ENCODE data around the gene VAMP1. TPM values are rescaled to one million over a fixed set of nuclear protein-coding genes. Genes with fewer than 3 reads are reported as not detected.
"Not testable (repeated sequence)": the region's sequence is repeated elsewhere in the genome, so short reads cannot be mapped to it uniquely, and the experiment has no call there.

The VAMP1 gene
- total RNA-seq, 4 donors from 2014 or later: 7.5 to 25.9 (median 12.8) TPM

GRCh38 chr12:6476489-6476888 lies 6.0 kb upstream of the VAMP1 start:
- no peak for DNase-seq
- Histone ChIP-seq H3K27me3 (no peaks in the 10 kb centered on the region), H3K36me3 (no peaks in the 10 kb centered on the region), H3K4me3 (replicated peaks in 1 of 3) (no peak overlapping the region), H3K27ac (no peak overlapping the region), H3K4me1 (no peaks in the 10 kb centered on the region), H3K9me3 (no peaks in the 10 kb centered on the region)
- WGBS, 2 donors: 69% methylated on average over 3 of the region's 3 CpGs
- intact Hi-C loops (cut with DNase I): no loop called here
- TF ChIP-seq POLR2A (IDR thresholded peaks at IDR 0.05): no peak
- TF ChIP-seq CTCF (IDR thresholded peaks at IDR 0.05): no peak

DNA sequence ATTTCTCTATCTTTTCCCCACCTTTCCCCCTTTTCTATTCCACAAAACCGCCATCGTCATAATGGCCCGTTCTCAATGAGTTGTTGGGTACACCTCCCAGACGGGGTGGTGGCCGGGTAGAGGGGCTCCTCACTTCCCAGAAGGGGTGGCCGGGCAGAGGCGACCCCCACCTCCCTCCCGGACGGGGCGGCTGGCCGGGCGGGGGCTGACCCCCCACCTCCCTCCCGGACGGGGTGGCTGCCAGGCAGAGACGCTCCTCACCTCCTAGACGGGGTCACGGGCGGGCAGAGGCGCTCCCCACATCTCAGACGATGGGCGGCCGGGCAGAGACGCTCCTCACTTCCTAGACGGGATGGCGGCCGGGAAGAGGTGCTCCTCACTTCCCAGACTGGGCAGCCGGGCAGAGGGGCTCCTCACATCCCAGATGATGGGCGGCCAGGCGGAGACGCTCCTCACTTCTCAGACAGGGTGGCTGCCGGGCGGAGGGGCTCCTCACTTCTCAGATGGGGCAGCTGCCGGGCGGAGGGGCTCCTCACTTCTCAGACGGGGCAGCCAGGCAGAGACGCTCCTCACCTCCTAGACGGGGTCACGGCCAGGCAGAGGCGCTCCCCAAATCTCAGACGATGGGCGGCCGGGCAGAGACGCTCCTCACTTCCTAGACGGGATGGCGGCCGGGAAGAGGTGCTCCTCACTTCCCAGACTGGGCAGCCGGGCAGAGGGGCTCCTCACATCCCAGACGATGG lies 4.9 kb upstream of the VAMP1 start:
- intact Hi-C loops (cut with DNase I); H3K4me1 ChIP-seq: not testable (repeated sequence)
- WGBS, 2 donors: 80 to 85% methylated on average over 16 to 30 of the region's 48 CpGs

GRCh38 chr12:6472491-6472890 lies 2.0 kb upstream of the VAMP1 start:
- TF ChIP-seq POLR2A (IDR thresholded peaks at IDR 0.05) (no peak), CTCF (IDR thresholded peaks at IDR 0.05) (no peak)
- no peak for DNase-seq
- H3K9me3 ChIP-seq: no peaks in the 10 kb centered on the region
- H3K27ac ChIP-seq: no peak overlapping the region
- intact Hi-C loops (cut with DNase I): no loop called here
- no peak overlapping the region for H3K4me3 ChIP-seq (replicated peaks in 1 of 3)
- peaks cover 7 to 21% of the 10 kb centered on the region in 2 donors for H3K4me1 ChIP-seq
- H3K36me3 ChIP-seq: no peaks in the 10 kb centered on the region
- 88 to 89% methylated on average over 11 of the region's 11 CpGs for whole genome bisulfite sequencing, 2 donors
- H3K27me3 ChIP-seq: no peaks in the 10 kb centered on the region

More for the DNA sequence above, 4.9 kb upstream of the VAMP1 start:
- not testable (repeated sequence) for DNase-seq; H3K27ac ChIP-seq; H3K36me3 ChIP-seq; H3K4me3 ChIP-seq (replicated peaks in 1 of 3); H3K9me3 ChIP-seq; H3K27me3 ChIP-seq

DNA sequence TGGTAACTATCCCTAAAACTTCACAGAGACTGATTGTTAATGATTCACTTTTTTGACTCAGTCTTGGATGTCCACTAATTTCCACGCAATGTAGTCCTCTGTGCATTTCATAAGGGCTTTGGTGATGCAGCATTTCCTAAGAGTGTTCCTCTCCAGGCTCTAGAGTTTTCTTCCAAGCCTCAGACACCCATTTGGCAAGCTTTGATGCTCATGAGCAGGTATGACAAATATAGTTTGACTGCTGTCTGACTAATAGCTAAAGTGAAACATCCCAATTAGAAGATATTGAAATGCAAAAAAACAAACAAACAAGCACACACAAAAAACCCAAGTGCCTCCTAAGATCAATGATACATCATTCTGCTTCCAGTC lies 1.5 kb upstream of the VAMP1 start:
- 89 to 94% methylated on average over 1 of the region's 1 CpG for WGBS, 2 donors
- TF ChIP-seq CTCF (IDR thresholded peaks at IDR 0.05) (no peak), POLR2A (IDR thresholded peaks at IDR 0.05) (no peak)
- intact Hi-C loops (cut with DNase I): no loop called here
- peaks cover 7 to 21% of the 10 kb centered on the region in 2 donors for H3K4me1 ChIP-seq
- DNase-seq: no peak
- no peak overlapping the region for H3K27ac ChIP-seq
- H3K27me3 ChIP-seq: no peaks in the 10 kb centered on the region
- no peaks in the 10 kb centered on the region for H3K9me3 ChIP-seq
- H3K4me3 ChIP-seq (replicated peaks in 1 of 3): no peak overlapping the region
- H3K36me3 ChIP-seq: no peaks in the 10 kb centered on the region

DNA sequence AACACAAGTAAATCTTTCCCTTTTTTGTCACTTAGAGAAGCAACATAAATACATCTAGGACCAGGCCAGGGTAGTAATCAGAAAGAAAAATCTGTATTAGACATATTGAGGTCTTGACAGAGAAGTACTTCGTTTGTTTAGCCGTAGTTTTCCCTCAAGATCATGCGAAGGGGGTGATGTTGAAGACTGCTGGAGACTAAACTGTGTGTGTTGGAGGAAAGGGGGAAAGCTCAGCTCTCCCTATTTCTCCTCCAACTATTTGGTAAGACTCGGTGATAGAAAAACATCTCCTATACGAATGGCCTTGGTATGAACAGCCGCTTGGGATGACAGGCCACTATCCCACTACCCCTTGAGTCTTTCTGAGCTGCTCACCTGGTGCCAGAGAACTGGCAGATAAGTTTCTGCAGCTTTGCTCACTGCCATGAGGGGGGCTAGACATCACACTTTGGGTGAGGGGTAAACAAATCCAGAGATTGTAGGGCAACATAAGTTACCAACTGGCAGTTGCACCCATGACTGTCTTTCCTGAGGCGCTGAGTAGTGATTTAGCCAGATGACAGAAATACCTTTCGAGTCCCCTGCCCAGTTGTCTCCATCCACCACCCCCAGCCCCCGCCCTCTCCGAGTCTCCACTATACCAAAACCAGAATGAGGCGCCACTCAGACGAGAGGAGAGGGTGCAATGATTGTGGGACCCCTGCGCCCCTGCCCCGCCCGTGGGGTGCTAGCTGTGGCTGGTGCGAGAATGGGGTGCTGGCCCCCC lies 685 bp downstream of the VAMP1 start:
- Histone ChIP-seq H3K27ac (peak overlapping the region; percentile 62 to 82 (median 69)), H3K36me3 (peaks cover 3 to 7% of the 10 kb centered on the region in 2 donors), H3K9me3 (no peaks in the 10 kb centered on the region), H3K4me1 (peaks cover 7 to 21% of the 10 kb centered on the region in 2 donors), H3K27me3 (no peaks in the 10 kb centered on the region), H3K4me3 (replicated peaks in 1 of 3) (peak overlapping the region; percentile 67 to 76 (median 74))
- TF ChIP-seq POLR2A (IDR thresholded peaks at IDR 0.05) (no peak), CTCF (IDR thresholded peaks at IDR 0.05) (no peak)
- WGBS, 2 donors: 18 to 29% methylated on average over 8 of the region's 16 CpGs
- DNase-seq: no peak
- intact Hi-C loops (cut with DNase I): loop anchor here (5.0 kb wide), 2 partner anchors 68 to 142 kb away; no protein-coding TSS in a partner anchor
